Aortic smooth muscle cell (primary cell): ENCODE measurements around the gene SELENOT. TPM values are rescaled to one million over a fixed set of nuclear protein-coding genes. Genes with fewer than 3 reads are reported as not detected.

Experiments used
- total RNA-seq: library from RNA; depleted of rRNA; stranded (reverse); fragments of >200 nt; gene quantifications from 2 replicates; pipeline ENCODE4 v1.2.3, GENCODE V29; 2014

The SELENOT gene, protein sequence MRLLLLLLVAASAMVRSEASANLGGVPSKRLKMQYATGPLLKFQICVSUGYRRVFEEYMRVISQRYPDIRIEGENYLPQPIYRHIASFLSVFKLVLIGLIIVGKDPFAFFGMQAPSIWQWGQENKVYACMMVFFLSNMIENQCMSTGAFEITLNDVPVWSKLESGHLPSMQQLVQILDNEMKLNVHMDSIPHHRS
- 145 and 189 TPM in 2 replicates for total RNA-seq

DNA sequence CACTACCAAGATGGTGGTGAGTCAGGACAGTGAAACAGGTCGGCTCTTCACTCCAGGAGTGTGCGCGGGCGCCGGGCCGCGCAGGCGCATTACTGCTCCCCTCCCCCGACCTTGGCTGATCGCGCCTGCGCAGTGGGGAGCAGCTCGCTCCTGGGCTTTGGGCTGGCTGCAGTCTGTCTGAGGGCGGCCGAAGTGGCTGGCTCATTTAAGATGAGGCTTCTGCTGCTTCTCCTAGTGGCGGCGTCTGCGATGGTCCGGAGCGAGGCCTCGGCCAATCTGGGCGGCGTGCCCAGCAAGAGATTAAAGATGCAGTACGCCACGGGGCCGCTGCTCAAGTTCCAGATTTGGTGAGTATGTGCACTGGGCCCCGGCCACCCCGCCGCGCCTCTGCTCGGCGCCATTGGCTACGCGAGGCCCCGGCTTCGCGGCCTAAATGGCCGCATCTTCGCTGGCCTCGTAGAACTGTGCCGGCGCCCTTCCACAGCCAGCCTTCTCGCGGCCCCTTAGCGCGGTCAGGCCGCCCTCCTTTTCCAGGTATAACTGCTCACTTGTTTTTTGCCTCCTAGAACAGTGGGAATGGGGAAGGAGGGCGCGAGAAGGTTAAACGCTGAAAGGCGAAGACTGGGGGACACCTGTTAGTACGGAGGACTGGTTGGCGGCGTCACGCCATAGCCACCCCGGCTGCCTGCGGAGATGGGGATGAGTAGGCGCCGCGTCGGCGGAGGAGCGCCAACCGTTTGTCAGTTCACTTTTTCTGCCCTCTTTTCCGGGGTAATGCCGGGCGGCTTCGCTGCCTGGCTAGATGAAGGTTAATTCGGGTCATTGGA lies at the start of gene SELENOT:
TSS of gene SELENOT (plus strand) at position 169 of the 827 bp plus-strand sequence. CDS start at position 211, 42 bp downstream.

Other genes starting within 250 kb of the SELENOT start
- gene TSC22D2, start 195.0 kb upstream of the SELENOT start, total RNA-seq = 5.7 and 10.2 TPM in 2 replicates
- gene SERP1, start 56.8 kb upstream of the SELENOT start, total RNA-seq = 124 and 159 TPM in 2 replicates
- gene EIF2A, start 56.5 kb upstream of the SELENOT start, total RNA-seq = 110 and 131 TPM in 2 replicates
- 0.06 and 0.13 TPM in 2 replicates for gene ERICH6, start 100.6 kb downstream of the SELENOT start, total RNA-seq
- gene SIAH2, start 159.8 kb downstream of the SELENOT start, total RNA-seq = 13.3 and 15.0 TPM in 2 replicates